ENCODE data around the gene PDZD2.

PDZD2 gene

DNA sequence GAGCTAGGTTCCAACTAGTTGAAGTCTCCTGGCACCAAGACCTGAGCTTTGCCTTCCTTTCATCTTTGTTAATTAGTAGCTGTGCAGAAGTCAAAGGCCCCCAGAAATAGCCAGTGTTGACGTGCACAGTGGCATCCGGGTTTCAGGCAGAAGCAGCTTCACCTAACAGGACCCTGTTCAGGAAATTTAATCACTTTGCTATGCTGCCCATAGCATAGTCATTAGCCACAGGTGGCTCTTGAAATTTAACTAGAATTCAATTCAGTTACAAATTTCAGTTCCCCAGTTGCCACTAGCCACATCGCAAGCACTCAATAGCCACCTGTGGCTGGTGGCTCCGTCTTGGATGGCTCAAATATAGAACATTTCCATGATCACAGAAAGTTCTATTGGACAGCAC lies 356.1 kb downstream of the PDZD2 start:
- H3K36me3 ChIP-seq: no peaks in the 10 kb centered on the region
- H3K9me3 ChIP-seq (ENCODE audit: severe bottlenecking): no peaks in the 10 kb centered on the region
- no peak overlapping the region for H3K4me3 ChIP-seq (ENCODE audit: low read depth, low read length)
- TF ChIP-seq, protein P1, sequence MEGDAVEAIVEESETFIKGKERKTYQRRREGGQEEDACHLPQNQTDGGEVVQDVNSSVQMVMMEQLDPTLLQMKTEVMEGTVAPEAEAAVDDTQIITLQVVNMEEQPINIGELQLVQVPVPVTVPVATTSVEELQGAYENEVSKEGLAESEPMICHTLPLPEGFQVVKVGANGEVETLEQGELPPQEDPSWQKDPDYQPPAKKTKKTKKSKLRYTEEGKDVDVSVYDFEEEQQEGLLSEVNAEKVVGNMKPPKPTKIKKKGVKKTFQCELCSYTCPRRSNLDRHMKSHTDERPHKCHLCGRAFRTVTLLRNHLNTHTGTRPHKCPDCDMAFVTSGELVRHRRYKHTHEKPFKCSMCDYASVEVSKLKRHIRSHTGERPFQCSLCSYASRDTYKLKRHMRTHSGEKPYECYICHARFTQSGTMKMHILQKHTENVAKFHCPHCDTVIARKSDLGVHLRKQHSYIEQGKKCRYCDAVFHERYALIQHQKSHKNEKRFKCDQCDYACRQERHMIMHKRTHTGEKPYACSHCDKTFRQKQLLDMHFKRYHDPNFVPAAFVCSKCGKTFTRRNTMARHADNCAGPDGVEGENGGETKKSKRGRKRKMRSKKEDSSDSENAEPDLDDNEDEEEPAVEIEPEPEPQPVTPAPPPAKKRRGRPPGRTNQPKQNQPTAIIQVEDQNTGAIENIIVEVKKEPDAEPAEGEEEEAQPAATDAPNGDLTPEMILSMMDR (IDR thresholded peaks at IDR 0.05; ENCODE audit: low read depth, low read length): no peak
- H3K27me3 ChIP-seq (ENCODE audit: insufficient read depth, low read depth, severe bottlenecking): no peaks in the 10 kb centered on the region
- DNase-seq: no peak
- H3K27ac ChIP-seq: no peak overlapping the region

DNA sequence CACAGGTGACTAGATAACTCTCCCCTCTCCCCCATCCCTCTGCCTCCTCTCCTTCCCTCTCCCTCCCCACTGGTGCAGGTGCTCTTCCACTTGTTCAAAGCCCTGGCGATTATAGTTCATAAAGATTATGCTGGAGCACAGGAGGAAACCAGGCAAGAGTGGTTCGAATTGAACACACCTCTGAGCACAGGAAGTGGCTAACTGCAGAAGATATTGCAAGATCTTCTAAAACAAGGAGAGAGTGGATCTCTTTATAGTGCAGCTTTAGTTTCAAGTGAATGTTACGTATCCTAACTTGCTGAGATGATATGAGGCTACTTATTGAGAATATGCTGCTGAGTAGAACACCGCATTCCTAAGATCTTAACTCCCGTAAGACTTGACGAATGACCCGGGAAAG lies 356.8 kb downstream of the PDZD2 start:
- no peak for DNase-seq
- Histone ChIP-seq H3K9me3 (ENCODE audit: severe bottlenecking) (no peaks in the 10 kb centered on the region), H3K36me3 (no peaks in the 10 kb centered on the region), H3K27ac (no peak overlapping the region), H3K4me3 (ENCODE audit: low read depth, low read length) (no peak overlapping the region), H3K27me3 (ENCODE audit: insufficient read depth, low read depth, severe bottlenecking) (no peaks in the 10 kb centered on the region)
- TF ChIP-seq, protein P1 (IDR thresholded peaks at IDR 0.05; ENCODE audit: low read depth, low read length): no peak

DNA sequence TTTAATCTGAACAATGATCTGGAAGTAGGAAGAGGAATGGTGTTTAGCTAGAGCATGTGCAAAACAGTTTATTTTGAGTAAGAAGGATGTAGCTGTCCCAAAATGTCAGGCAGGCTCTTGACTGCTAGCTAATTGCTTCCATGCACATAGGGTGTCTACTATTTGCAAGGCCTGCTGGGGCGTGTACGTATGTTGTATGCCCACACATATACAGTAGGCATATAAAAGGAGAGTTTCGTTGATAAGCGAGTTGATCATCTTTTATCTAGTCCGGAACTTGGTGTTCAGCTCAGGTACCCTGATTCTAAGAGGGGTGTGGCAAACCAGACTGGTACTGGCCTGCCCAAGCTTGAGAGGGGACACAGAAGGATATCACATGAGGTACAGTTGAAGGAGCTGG lies 358.0 kb downstream of the PDZD2 start:
- Histone ChIP-seq H3K4me3 (ENCODE audit: low read depth, low read length) (no peak overlapping the region), H3K27me3 (ENCODE audit: insufficient read depth, low read depth, severe bottlenecking) (no peaks in the 10 kb centered on the region), H3K9me3 (ENCODE audit: severe bottlenecking) (no peaks in the 10 kb centered on the region), H3K36me3 (no peaks in the 10 kb centered on the region; the same call in 1 of the 2 replicates), H3K27ac (no peak overlapping the region; the same call in 1 of the 2 replicates)
- DNase-seq: no peak
- TF ChIP-seq, protein P1 (IDR thresholded peaks at IDR 0.05; ENCODE audit: low read depth, low read length): no peak

DNA sequence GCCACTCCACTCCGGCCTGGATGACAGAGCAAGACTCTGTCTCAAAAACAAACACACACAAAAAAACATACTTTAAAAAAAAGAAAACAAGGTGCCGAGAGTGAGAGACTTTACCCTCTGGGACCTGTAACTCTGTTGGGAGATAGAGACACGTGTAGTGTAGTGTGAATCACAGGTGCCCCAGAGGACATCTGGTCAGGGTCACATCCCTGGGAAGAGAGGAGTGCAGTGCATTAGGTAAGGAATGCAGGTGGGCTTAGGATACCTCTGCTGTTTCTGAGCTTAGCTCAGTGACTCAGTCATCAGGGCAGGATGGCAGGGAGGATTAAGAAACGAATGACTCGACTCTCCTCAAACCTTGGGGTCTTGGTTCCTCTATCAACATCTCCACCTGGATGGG lies 360.5 kb downstream of the PDZD2 start:
- TF ChIP-seq, protein P1 (IDR thresholded peaks at IDR 0.05; ENCODE audit: low read depth, low read length): no peak
- H3K27ac ChIP-seq: no peak overlapping the region
- DNase-seq: peak; percentile 26
- no peaks in the 10 kb centered on the region for H3K9me3 ChIP-seq (ENCODE audit: severe bottlenecking)
- no peaks in the 10 kb centered on the region; the same call in 1 of the 2 replicates for H3K36me3 ChIP-seq
- no peak overlapping the region for H3K4me3 ChIP-seq (ENCODE audit: low read depth, low read length)
- no peaks in the 10 kb centered on the region for H3K27me3 ChIP-seq (ENCODE audit: insufficient read depth, low read depth, severe bottlenecking)

DNA sequence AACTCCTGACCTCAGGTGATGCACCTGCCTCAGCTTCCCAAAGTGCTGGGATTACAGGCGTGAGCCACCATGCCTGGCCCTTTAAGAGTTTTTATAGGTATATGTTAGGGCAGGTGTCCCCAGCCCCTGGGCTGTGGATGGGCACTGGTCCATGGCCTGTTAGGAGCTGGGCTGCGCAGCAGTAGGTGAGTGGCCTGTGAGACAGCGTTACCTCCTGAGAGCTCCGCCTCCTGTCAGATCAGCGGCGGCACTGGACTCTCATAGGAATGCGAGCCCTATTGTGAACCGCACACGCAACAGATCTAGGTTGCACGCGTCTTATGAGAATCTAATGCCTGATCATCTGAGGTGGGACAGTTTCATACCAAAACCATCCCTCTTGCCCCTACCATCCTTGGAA lies 361.8 kb downstream of the PDZD2 start:
- H3K9me3 ChIP-seq (ENCODE audit: severe bottlenecking): no peaks in the 10 kb centered on the region
- H3K27me3 ChIP-seq (ENCODE audit: insufficient read depth, low read depth, severe bottlenecking): no peaks in the 10 kb centered on the region
- H3K4me3 ChIP-seq (ENCODE audit: low read depth, low read length): no peak overlapping the region
- peak; percentile 5 for DNase-seq
- TF ChIP-seq, protein P1 (IDR thresholded peaks at IDR 0.05; ENCODE audit: low read depth, low read length): no peak
- H3K36me3 ChIP-seq: no peaks in the 10 kb centered on the region; the same call in 1 of the 2 replicates
- H3K27ac ChIP-seq: no peak overlapping the region

DNA sequence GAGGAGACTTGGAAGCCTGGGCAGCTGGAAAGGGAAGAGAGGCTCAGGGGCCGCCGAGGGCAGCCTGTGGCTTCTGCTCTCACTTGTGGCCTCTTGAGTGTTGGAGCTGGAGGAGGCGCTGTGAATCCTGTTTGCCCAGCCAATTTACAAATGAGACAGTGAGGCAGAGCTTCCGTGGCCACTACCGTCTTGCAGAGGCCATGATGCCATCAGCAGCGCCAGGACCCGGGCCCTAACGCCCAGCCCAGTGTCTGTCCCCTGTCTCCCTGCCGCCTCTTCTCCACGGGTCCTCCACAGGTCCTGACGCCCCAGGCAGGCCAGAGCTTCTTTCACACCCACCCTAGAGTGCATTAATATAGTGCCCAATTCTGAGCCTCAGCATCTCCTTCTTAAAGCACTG lies 362.4 kb downstream of the PDZD2 start:
- H3K9me3 ChIP-seq (ENCODE audit: severe bottlenecking): no peaks in the 10 kb centered on the region
- no peak for DNase-seq
- no peaks in the 10 kb centered on the region for H3K27me3 ChIP-seq (ENCODE audit: insufficient read depth, low read depth, severe bottlenecking)
- H3K4me3 ChIP-seq (ENCODE audit: low read depth, low read length): no peak overlapping the region
- H3K27ac ChIP-seq: no peak overlapping the region
- TF ChIP-seq, protein P1 (IDR thresholded peaks at IDR 0.05; ENCODE audit: low read depth, low read length): no peak
- no peaks in the 10 kb centered on the region; the same call in 1 of the 2 replicates for H3K36me3 ChIP-seq

Measured in WERI-Rb-1 (cell line).